A673 (cell line): ENCODE data around the gene LTBP2.

Experiments used
- EZH2 ChIP-seq: fragments of 200-600 bp; sonication (generic); IDR thresholded peaks from 2 replicates; pipeline ENCODE4 v1.6.1; 2017; ENCODE audit warnings: borderline replicate concordance, low read depth, mild to moderate bottlenecking, mixed read lengths, antibody characterized with exemption, low read length; ENCODE audit not compliant: poor library complexity, severe bottlenecking
- TF ChIP-seq, protein P1 (sequence below): fragments of 300-800, 200-600 bp; sonication (generic); conservative IDR thresholded peaks from 2 replicates; pipeline ENCODE4 v1.5.1; 2017; ENCODE audit warnings: low read depth, mild to moderate bottlenecking, antibody characterized with exemption, low read length, moderate library complexity, mixed read lengths

DNA sequence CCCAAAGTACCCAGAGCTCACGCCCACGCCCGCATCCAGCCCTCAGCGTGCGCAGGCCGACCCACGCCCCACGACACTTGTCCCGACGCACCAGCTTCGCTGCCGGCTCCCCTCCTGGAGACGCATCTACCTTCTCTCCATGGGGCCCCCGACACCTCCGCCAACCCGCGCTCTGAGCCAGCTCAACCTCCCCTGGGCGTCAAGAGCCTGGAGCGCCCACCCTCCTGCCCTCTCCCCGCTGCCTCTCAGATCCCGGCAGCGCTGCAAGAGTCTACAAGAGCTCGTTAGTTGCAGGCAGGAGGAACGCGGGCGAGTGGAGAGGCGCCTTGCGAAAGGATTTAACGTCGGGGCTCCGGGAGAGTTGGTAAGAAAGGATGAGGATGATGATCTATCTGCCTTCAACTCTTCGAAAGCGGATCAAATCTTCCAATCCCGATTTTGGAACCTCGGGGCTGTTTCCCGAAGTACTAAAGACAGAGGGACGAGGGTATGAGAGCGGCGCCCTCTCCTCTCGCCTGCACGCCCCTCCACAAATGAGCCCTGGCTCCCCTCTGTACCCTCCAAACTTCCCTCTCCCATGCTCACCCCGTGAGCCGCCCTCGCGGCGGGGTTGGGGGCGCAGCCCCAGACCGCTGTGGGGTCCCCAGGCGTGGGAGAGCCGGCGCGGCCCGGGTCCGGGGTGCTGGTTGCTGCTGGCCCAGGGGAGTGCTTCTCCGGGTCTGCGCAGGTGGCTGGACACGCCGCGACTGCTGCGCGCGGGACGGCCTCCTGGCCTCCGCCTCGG is 979 bp downstream of the LTBP2 start:
- TF ChIP-seq EZH2 = peak; percentile 67
- TF ChIP-seq, protein P1, sequence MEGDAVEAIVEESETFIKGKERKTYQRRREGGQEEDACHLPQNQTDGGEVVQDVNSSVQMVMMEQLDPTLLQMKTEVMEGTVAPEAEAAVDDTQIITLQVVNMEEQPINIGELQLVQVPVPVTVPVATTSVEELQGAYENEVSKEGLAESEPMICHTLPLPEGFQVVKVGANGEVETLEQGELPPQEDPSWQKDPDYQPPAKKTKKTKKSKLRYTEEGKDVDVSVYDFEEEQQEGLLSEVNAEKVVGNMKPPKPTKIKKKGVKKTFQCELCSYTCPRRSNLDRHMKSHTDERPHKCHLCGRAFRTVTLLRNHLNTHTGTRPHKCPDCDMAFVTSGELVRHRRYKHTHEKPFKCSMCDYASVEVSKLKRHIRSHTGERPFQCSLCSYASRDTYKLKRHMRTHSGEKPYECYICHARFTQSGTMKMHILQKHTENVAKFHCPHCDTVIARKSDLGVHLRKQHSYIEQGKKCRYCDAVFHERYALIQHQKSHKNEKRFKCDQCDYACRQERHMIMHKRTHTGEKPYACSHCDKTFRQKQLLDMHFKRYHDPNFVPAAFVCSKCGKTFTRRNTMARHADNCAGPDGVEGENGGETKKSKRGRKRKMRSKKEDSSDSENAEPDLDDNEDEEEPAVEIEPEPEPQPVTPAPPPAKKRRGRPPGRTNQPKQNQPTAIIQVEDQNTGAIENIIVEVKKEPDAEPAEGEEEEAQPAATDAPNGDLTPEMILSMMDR = no peak
